Uterus (tissue), 4 donors: Measurements from ENCODE around the gene CCT8L2. TPM values are rescaled to one million over a fixed set of nuclear protein-coding genes. Genes with fewer than 3 reads are reported as not detected.
"Not testable (repeated sequence)": the region's sequence is repeated elsewhere in the genome, so short reads cannot be mapped to it uniquely, and the experiment has no call there.

Experiments
- DNase-seq, 2 donors: peaks; one replicate each; pipeline ENCODE4 v3.0.0-alpha.2; 2019 to 2020
- H3K27ac ChIP-seq, 2 donors: fragments of 200-600 bp; sonication (generic); 1 replicate in 1 of 2; 2 replicates in 1 of 2; pipeline ENCODE4 v1.5.1; 2016 to 2018
- H3K27me3 ChIP-seq, 2 donors: fragments of 200-600 bp; sonication (generic); one replicate each; pipeline ENCODE4 v1.5.1; 2018 to 2019; ENCODE audit warnings: control low read depth in 1 of 2
- H3K36me3 ChIP-seq, 2 donors: fragments of 200-600 bp; sonication (generic); one replicate each; pipeline ENCODE4 v1.5.1; 2019; ENCODE audit warnings: control low read depth in 1 of 2
- H3K4me1 ChIP-seq, 2 donors: fragments of 200-600 bp; sonication (generic); one replicate each; pipeline ENCODE4 v1.5.1; 2018 to 2019; ENCODE audit warnings: control low read depth in 1 of 2
- H3K4me3 ChIP-seq, 2 donors: fragments of 200-600 bp; sonication (generic); 1 replicate in 1 of 2; 2 replicates in 1 of 2; pipeline ENCODE4 v1.5.1; 2018 to 2019; ENCODE audit warnings: mild to moderate bottlenecking in 1 of 2
- H3K9me3 ChIP-seq, 2 donors: fragments of 200-600 bp; sonication (generic); one replicate each; pipeline ENCODE4 v1.5.1; 2019; ENCODE audit warnings: control low read depth in 1 of 2
- intact Hi-C: fragments of 100-400 bp; cut with DNase I; formaldehyde crosslinking; loops from one replicate; pipeline ENCODE4 v1.15.1; 2023; ENCODE audit warnings: low total_unique reads
- total RNA-seq, 4 donors: library from RNA; depleted of rRNA in 3 of 4; stranded (reverse); fragments of >200 nt in 3 of 4; gene quantifications; one replicate each; pipeline versions ENCODE4 v1.1.0 to v1.2.4, GENCODE V29; 2014 to 2023
- donor health status: DM: yes; HTN: yes; CAD: no.

CCT8L2 gene
- total RNA-seq, 4 donors from 2014 or later: not detected

GRCh38 chr22:16555077-16555994, 37.3 kb downstream of the CCT8L2 start:
- H3K27me3 ChIP-seq, intact Hi-C loops, H3K27ac ChIP-seq, H3K4me3 ChIP-seq, H3K4me1 ChIP-seq, DNase-seq, H3K36me3 ChIP-seq, H3K9me3 ChIP-seq: not testable (repeated sequence)

GRCh38 chr22:16543310-16543709, 49.3 kb downstream of the CCT8L2 start:
- intact Hi-C loops, H3K4me3 ChIP-seq, H3K4me1 ChIP-seq, H3K27ac ChIP-seq, H3K27me3 ChIP-seq, H3K36me3 ChIP-seq, H3K9me3 ChIP-seq, DNase-seq: not testable (repeated sequence)

Other genes starting within 250 kb of the CCT8L2 start
- gene XKR3, start 232.6 kb upstream of the CCT8L2 start, total RNA-seq: not detected